Activated naive CD4-positive, alpha-beta T cell (primary cell): ENCODE data around the gene GABBR1.

ENCODE experiments used
- DNase-seq, 4 experiments: peaks; one replicate each; lab custom pipeline; 2025; lab: John Stamatoyannopoulos, UW

The GABBR1 gene

DNA sequence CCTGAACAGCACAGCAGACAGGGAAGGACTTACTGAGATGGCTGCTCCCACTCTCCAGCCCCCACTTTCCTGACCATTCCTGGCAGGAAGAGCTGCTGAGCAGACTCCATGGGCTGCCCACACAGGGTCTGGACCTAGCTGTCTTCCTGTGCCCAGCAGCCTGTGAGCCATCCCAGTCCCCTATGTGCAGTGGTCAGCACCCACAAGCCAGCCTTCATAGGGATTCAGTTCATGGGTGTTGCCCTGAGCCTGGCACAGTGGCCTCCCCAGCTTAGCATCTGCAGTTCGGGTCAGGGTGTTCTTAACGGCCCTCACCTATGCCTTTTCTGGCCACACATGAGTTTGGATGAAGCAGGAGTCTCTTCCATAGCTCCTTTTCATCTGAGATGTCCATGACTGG lies 105.4 kb downstream of the GABBR1 start:
- DNase-seq, result no peak

DNA sequence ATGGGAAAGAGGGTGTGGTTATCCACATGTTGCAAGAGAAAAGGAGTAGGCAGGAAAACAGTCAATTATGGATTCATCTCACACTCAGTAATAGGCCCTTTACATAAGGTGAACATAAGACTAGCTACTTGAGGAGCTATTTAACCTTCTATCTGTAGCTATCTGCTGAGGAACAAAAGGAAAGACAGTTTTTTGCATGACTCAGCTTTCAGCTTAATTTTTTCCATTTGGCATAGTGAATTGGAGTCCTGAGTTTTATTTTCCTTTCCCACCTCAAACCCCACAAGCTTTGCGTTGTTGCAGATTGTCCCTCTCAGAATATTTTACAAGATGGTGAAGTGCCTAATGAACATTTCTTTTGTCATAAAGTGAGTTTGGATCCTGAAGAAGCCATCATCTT lies 105.9 kb downstream of the GABBR1 start:
- DNase-seq, result no peak

DNA sequence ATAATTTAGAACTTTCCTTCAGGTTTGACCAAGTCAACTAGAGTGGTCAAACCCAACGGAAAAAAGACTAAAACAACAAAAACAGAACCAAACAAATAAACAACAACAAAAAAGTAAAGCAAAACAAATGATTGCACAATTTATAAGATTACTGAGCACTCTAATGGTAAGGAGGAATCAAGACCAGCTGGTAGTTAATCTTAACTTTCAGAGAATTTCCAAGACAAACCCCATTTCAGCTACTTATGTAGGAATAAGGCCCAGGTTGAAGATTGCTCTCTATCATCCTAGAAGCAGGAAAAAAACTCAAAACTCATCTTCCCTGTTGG lies 107.7 kb downstream of the GABBR1 start:
- no peak for DNase-seq

DNA sequence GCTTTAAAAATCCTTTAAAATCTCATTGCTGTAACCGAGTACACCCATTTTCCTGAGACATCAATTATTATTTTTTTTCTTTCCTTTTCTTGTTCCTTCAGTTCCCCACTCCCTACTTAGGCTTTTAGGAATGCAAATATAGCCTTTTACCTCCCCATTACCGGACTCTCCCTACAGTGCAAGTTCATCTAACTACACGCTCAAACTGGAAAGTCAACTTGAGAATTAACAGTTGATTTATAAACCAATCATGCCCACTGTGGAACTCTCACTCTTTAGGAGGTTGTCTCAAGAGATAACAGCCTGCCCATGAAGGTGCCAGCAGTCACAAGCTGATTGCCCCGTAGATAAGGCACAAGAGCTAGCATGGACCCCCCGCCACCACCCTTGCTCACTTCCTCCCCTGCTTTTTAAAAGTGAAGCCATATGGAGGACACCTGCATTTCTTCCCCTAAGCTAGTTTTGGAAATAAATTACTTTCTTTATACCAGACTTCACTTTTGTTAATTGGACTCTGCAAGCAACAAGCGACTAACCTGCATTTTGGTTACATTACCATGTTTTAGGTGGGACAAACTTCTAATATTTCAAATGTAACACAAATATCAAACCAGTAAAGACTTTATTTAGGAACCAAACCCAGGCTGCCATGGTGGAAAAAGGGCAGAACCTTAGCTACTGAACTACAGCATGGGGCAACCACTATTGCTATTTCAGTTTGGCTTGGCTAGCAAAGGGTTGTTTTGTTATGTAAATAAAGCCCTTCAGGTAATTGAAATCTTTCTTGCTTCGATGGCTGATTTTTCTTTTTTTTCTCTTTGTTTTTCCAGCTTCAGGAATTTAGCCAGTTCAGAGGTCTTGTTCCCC lies 108.3 kb downstream of the GABBR1 start:
- DNase-seq, result no peak

DNA sequence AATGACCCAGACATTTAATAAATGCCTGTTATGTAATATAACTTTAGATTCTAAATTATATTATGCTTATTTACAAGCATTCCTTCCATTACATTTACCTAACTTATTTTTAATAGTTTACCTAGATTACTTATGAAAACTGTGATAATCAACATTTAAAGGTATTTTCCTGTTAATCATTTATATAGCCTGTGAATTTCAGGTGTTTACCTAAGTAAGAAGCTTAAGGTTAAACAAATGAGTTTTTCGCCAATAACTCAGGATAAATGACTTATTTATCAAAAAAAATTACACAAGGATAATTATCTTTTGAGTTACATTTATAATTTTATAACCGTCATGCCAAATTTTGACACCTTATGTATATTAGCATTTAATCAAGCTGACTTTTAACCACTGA lies 108.9 kb downstream of the GABBR1 start:
- DNase-seq, result no peak

DNA sequence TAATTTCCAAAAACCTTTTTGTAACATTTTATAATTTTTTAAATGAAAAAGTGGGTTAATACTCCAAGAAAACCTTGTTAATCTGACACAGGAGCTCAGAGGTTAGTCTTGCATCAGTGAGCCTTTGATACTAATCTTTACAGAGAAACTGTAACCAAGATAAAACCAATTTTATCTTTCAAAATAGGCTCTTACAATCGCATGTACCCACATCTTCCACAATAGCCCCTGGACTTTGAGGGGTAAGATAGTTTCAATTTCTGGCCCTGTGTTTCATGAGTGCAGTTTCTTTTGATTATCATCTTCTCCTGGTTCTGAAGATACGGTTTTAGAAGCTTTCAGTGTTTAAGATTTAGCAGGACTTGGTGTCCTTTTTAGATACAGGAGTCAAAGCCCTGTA lies 110.8 kb downstream of the GABBR1 start:
- no peak for DNase-seq

DNA sequence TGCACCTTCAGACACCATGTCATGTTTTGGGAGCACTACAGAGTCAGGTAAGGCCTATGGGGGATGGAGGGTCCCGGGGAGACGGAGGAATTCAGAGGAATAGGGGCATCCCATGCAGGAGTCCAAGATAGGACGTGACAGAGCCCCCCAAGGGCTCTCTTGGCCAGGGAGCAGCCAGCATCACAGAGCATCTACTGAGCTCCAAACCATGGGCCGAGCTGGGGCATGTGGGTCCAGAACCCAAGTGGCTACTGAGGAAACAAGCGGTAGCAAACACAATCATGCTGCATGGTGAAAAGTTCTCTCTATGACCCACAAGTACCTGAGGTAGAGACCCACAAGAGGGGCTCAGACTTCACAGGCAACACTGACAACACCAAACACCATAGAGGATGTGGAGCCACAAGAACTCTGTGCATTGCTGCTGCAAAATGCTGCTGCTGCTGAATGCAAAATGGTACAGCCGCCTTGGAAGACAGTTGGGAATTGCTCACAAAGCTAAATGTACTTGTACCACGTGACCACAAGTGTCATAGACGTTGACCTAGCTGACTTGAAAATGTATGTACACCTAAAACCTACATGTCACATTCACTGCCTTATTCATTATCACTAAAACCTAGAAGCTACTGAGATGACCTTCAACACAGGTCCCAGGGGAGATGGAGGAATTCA lies 111.8 kb downstream of the GABBR1 start:
- no peak for DNase-seq

DNA sequence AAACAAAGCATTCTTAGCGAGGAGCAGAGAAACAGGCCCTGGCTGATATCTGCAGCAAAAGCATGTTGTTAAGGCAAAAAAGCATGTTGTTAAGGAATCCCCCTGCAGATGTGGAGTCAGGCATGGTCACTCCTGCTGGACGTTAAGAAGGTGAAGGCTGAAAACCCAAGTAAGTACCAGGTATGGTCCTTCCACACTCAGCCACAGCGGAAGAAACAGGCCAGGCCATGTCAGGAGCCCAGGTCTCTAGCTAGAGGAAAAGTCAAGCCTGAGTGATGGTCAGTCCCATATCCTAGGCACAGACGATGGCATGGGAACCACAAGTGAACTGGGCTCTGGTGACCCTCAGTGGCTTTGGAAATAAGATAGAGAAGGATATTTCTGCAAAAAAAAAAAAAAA lies 112.8 kb downstream of the GABBR1 start:
- DNase-seq, result no peak

DNA sequence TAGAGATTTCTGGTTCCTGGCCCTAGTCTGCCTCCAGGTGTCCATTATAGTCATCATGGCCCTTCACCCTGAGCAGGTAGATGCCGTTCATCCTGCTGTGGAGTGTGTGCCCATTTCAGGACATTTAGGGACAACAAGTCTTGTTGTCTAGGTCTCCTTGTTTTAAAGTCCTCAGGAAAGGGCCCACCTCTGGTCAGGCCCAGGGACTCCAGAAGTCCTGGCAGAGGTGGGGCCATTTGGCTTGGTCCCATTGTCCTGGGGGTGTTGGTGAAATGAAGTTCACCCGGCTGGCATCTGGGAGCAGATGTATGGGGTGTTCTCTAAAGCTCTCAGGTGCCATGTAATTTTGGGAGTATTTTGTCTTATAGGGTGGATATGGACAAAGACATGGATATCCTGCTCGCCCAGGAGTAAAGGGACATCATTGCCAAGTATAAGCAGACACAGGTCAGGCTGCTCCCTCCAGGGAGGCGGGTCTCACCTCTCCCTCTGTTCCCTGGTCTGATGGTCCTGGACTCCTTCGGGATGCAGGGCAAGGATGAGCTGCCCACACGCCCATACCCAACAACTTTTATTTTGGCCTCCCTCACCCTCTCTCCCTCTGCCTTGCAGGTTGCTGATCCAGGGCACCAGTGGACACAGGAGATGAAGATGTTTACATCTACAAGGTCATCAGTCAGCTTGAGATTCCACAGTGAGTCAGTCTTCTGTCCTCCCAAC lies 113.5 kb downstream of the GABBR1 start:
- no peak for DNase-seq

DNA sequence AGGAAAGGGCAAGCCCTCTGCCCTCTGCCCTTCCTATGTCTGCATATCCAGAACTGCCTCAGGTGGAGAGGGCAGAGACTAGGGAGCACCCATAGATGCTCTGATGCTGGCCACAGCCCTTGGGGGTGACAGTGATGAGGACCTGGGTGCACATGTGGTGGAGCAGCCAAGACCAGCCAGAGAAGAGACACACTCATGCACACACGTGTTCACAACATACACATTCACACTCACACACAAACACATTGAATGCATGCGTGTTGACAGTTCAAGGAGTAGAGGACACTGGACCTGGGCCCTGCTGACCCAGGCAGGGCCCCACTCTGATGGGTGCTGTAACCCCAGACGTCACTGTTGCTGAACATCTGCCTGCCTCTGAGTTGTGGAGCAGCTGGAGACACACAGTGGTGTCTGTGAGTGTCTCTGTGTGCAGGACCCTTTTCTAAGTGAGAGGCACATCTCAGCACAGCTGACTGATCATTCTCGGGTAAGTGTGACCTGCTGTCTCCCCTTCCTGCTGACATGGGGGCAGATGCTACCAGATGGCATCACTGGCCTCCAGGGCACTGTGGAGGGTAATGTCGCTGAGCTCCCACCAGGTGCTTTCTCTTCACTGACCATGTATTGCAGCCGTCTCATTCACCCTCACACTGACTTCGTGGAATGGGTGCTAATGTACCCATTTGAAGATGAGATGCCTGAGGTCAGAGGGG lies 115.1 kb downstream of the GABBR1 start:
- DNase-seq, result no peak

DNA sequence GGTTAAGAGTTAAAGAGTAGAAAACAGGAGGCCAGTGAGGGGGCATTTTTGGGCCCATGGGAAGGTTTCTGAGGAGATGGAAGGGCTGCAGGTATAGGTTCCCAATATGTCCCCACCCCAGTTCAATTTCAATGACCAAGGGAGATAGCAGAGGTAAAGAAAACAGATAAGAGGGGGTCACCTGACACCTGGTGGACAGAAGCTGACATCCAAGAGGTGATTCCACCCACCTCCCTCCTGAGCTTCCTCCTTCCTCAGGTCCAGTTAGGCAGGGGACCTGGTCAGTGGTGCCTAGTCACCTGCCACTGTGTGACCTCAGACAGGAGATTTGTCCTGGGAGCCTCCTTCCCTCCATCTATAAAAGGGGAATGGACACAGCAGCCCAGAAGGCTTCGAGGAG lies 115.7 kb downstream of the GABBR1 start:
- no peak for DNase-seq

DNA sequence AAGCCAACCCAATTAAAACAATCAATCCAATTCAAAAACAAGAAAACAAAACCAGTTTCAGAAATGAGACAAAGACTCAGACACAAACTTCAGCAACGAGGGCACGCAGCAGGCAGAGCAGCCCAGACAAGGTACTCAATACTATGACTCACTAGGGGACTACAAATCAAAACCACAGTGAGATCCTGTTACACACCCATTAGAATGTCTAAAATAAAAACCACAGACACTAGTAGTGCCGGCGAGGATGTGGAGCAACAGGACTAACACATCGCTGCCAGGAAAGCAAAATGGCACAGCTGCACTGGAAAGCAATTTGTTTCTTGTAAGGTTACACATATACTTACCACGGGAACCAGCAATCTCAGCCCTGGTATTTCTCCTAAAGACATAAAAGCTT lies 116.9 kb downstream of the GABBR1 start:
- DNase-seq, result no peak

DNA sequence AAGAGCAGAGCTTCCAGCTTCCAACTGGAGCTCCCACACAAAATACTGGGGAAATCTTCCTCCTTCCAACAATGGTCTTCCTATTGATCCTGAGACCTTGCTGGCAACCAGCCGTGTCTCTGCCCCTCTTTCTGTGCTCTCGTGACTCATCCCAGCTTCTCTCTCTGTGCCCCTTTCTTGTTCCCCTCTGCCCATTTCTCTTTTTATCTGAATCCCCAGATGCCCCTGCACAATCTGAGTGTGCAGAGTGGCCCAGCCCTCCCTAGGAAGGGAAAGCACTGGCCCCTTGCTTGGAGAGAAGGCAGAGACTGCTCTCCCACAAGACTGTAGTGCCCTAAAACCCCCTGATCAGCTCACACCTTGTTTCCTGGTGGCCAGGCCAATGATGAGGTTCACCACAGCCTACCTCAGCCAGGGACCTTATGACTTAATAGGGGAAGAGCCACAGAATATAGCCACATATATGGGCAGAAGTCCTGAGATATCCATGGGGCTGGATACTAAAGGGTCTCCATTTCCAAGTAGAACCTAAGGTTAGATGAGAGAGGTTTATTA lies 122.2 kb downstream of the GABBR1 start:
- no peak for DNase-seq

DNA sequence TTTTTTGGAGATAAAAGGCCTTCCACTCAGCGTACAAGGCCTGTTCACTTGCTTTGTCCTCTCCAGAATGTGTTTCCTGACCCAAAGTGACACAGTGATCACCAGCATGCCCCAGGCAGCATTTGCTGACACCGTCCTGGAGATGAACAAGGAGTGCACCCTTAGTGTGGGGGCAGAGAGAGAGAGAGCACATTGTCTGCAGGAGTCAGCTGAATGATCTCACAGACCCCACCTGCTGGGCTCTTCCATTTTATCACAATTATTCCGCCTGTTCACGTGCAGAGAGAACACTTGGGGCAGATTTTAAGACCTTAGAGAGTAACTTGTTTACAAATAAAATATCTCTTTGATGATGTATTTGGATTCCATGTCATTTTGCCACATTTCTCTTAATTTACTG lies 122.8 kb downstream of the GABBR1 start:
- no peak for DNase-seq
